IPS DF 6.9 (cell line): ENCODE data around the gene MKRN2.

Experiments
- DNase-seq: peaks from one replicate; pipeline ENCODE4 v3.0.0-alpha.2; 2013; ENCODE audit warnings: low read depth, low spot score
- H3K27ac ChIP-seq: one replicate; pipeline ENCODE4 v1.5.1; 2013; ENCODE audit warnings: low read length, control low read depth
- H3K27me3 ChIP-seq: 2 replicates; pipeline ENCODE4 v1.6.1; 2013; ENCODE audit warnings: mild to moderate bottlenecking, low read length; ENCODE audit not compliant: control insufficient read depth, insufficient read depth
- H3K36me3 ChIP-seq: 2 replicates; pipeline ENCODE4 v1.6.1; 2013; ENCODE audit warnings: low read length; ENCODE audit not compliant: control insufficient read depth, insufficient read depth
- H3K4me1 ChIP-seq: 2 replicates; pipeline ENCODE4 v1.6.1; 2013; ENCODE audit warnings: low read length; ENCODE audit not compliant: control insufficient read depth, insufficient read depth
- H3K4me3 ChIP-seq: 2 replicates; pipeline ENCODE4 v1.5.1; 2013; ENCODE audit warnings: mild to moderate bottlenecking, low read length
- H3K9me3 ChIP-seq: 2 replicates; pipeline ENCODE4 v1.6.1; 2013; ENCODE audit warnings: low read length, inconsistent platforms; ENCODE audit not compliant: control insufficient read depth, insufficient read depth
- WGBS: extraction: QIAGEN DNeasy Blood & Tissue Kit; methylation state at CpG from one replicate; pipeline ENCODE4 v1.1.7; 2013; ENCODE audit warnings: mixed read lengths, missing lambda C conversion rate; ENCODE audit not compliant: insufficient read length, insufficient coverage; 5-methylcytosine and 5-hydroxymethylcytosine counted together

Gene MKRN2

GRCh38 chr3:12585181-12585580 is 28.3 kb downstream of the MKRN2 start:
- no peak overlapping the region for H3K27ac ChIP-seq
- DNase-seq, result no peak
- no peaks in the 10 kb centered on the region for H3K4me1 ChIP-seq
- H3K9me3 ChIP-seq, result no peaks in the 10 kb centered on the region
- no peak overlapping the region for H3K4me3 ChIP-seq
- peaks cover 34% of the 10 kb centered on the region for H3K36me3 ChIP-seq
- WGBS, result no CpG with 5 or more reads among the region's 3 CpGs
- H3K27me3 ChIP-seq, result no peaks in the 10 kb centered on the region

GRCh38 chr3:12585970-12586369 is 29.1 kb downstream of the MKRN2 start:
- no peak for DNase-seq
- no CpG with 5 or more reads among the region's 5 CpGs for WGBS
- no peaks in the 10 kb centered on the region for H3K27me3 ChIP-seq
- no peaks in the 10 kb centered on the region for H3K4me1 ChIP-seq
- H3K27ac ChIP-seq, result no peak overlapping the region
- H3K4me3 ChIP-seq, result no peak overlapping the region
- H3K36me3 ChIP-seq, result peaks cover 40% of the 10 kb centered on the region
- H3K9me3 ChIP-seq, result no peaks in the 10 kb centered on the region

GRCh38 chr3:12586403-12586802 is 29.5 kb downstream of the MKRN2 start:
- no peak overlapping the region for H3K27ac ChIP-seq
- no peaks in the 10 kb centered on the region for H3K4me1 ChIP-seq
- no peaks in the 10 kb centered on the region for H3K9me3 ChIP-seq
- 100% methylated on average over 1 of the region's 3 CpGs for WGBS
- peaks cover 39% of the 10 kb centered on the region for H3K36me3 ChIP-seq
- DNase-seq, result no peak
- no peak overlapping the region for H3K4me3 ChIP-seq
- no peaks in the 10 kb centered on the region for H3K27me3 ChIP-seq

DNA sequence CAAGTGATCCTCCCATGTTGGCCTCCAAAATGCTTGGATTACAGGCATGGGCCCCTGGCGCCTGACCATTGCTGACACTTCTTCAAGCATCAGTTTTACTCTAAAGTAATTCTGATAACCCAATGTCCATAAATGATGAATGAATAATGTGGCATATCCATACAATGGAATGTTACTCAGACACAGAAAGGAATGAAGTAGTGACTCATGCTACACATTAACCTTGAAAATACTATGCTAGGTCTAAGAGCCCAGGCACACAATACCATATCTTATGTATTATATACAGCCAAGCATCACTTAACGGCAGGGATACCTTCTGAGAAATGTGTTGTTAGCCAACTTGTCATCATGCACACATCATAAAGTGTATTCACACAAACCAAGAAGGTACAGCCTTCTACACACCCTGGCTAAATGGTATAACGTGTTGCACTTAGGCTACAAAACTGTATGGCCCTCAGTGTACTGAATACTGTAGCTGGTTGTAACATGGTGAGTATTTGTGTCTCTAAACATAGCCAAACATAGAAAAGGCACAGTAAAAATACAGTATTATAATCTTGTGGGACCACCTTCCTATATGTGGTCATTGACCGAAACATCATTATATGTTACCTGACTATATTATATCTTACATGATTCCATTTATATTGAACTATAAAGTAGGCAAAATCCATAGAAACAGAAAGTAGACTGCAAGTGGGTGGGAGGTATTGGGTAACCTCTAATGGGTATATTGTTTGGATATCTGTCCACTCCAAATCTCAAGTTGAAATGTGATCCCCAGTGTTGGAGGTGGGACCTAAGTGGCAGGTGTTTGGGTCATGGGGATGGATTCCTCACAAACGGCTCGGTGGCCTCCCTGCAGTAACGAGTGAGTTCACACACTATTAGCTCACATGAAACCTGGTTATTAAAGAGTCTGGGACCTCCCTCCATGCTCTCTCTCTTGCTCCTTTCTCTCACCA is 31.4 kb downstream of the MKRN2 start:
- H3K27ac ChIP-seq, result no peak overlapping the region
- H3K9me3 ChIP-seq, result no peaks in the 10 kb centered on the region
- WGBS, result no CpG with 5 or more reads among the region's 7 CpGs
- no peaks in the 10 kb centered on the region for H3K4me1 ChIP-seq
- DNase-seq, result no peak
- no peak overlapping the region for H3K4me3 ChIP-seq
- H3K36me3 ChIP-seq, result peaks cover 29% of the 10 kb centered on the region
- no peaks in the 10 kb centered on the region for H3K27me3 ChIP-seq

GRCh38 chr3:12590096-12590495 is 33.2 kb downstream of the MKRN2 start:
- Histone ChIP-seq H3K27ac (no peak overlapping the region), H3K36me3 (peaks cover 22% of the 10 kb centered on the region; the same call in 1 of the 2 replicates), H3K9me3 (no peaks in the 10 kb centered on the region), H3K4me1 (no peaks in the 10 kb centered on the region), H3K27me3 (no peaks in the 10 kb centered on the region), H3K4me3 (no peak overlapping the region)
- DNase-seq, result no peak
- no CpG with 5 or more reads among the region's 4 CpGs for WGBS

- Histone ChIP-seq H3K36me3 (peaks cover 19% of the 10 kb centered on the region; the same call in 1 of the 2 replicates), H3K4me3 (no peak overlapping the region)
- no CpG with 5 or more reads among the region's 6 CpGs for WGBS
These were observed 34.6 kb downstream of the MKRN2 start for GRCh38 chr3:12591456-12591855.

DNA sequence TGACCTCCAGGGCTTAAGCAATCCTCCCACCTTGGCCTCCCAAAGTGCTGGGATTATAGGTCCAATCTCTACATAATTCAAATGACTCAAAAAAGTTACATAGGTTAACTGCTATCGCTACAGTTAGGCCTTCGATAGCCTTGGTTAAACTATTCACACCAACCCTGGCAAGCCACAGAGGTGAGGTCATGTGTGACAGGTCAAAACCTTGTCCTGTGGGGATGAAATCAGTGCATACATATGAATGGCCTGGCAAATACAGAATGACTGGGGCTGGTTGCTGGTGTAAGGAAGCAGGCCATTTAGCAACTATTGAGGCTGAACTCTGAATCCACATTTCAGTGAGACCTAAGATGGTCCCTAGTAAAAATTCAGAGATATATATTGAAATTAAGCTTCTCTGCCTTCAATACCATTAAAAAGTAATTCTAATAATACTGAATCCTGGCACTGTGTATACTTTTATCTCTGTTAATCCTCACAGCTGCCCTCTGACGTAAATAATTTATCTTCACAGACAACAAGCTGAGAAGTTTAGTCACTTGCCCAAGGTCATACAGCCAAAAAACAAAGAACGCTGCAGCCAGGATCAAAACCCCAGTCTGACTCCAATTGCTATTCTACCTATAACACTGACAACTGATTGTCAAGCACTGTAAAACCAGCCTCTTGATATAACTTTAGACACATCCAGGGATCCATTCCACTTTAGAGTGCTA is 35.3 kb downstream of the MKRN2 start:
- no peaks in the 10 kb centered on the region for H3K9me3 ChIP-seq
- no peaks in the 10 kb centered on the region for H3K27me3 ChIP-seq
- no CpG with 5 or more reads among the region's 4 CpGs for WGBS
- no peak overlapping the region for H3K27ac ChIP-seq
- no peak for DNase-seq
- H3K4me1 ChIP-seq, result no peaks in the 10 kb centered on the region
- peaks cover 19% of the 10 kb centered on the region; the same call in 1 of the 2 replicates for H3K36me3 ChIP-seq
- no peak overlapping the region for H3K4me3 ChIP-seq

More at GRCh38 chr3:12591456-12591855, 34.6 kb downstream of the MKRN2 start:
- no peaks in the 10 kb centered on the region for H3K9me3 ChIP-seq
- no peak for DNase-seq
- no peak overlapping the region for H3K27ac ChIP-seq
- no peaks in the 10 kb centered on the region for H3K27me3 ChIP-seq
- no peaks in the 10 kb centered on the region for H3K4me1 ChIP-seq

DNA sequence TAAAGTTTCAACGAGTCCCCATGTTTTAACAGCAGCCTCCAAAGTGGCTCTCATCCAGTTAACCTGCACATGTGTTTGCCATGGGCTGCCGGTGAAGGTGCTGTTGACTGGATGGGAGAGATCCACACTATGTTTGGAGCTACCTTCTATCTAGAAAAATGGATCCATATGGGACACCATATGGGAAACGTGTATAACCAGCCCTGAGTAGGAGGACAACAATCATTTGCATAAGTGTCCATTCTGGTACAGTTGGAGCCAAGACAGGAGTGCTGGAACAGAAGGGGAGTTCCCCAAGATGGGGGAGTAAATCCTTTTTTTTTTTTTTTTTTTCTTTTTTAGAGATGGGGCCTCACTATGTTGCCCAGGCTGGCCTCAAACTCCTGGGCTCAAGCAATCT is 36.6 kb downstream of the MKRN2 start:
- DNase-seq, result no peak
- Histone ChIP-seq H3K27me3 (no peaks in the 10 kb centered on the region), H3K4me1 (no peaks in the 10 kb centered on the region), H3K4me3 (no peak overlapping the region), H3K36me3 (peaks cover 18% of the 10 kb centered on the region; the same call in 1 of the 2 replicates), H3K27ac (no peak overlapping the region), H3K9me3 (no peaks in the 10 kb centered on the region)
- WGBS, result no CpG with 5 or more reads among the region's 3 CpGs

- H3K36me3 ChIP-seq, result peaks cover 10% of the 10 kb centered on the region; the same call in 1 of the 2 replicates
- no peak overlapping the region for H3K27ac ChIP-seq
- H3K27me3 ChIP-seq, result no peaks in the 10 kb centered on the region
- no peaks in the 10 kb centered on the region for H3K9me3 ChIP-seq
- H3K4me1 ChIP-seq, result no peaks in the 10 kb centered on the region
- H3K4me3 ChIP-seq, result no peak overlapping the region
- no peak for DNase-seq
These were observed 42.0 kb downstream of the MKRN2 start for GRCh38 chr3:12598890-12599289.

GRCh38 chr3:12601072-12601471 is 44.2 kb downstream of the MKRN2 start:
- no peaks in the 10 kb centered on the region for H3K9me3 ChIP-seq
- H3K36me3 ChIP-seq, result peaks cover 5% of the 10 kb centered on the region; the same call in 1 of the 2 replicates

More at GRCh38 chr3:12601072-12601471, 44.2 kb downstream of the MKRN2 start:
- no peak for DNase-seq
- H3K4me1 ChIP-seq, result no peaks in the 10 kb centered on the region
- H3K27ac ChIP-seq, result no peak overlapping the region
- WGBS, result no CpG with 5 or more reads among the region's 1 CpG
- H3K27me3 ChIP-seq, result no peaks in the 10 kb centered on the region
- H3K4me3 ChIP-seq, result no peak overlapping the region
